ENCODE results near the gene CMSS1.

CMSS1 gene

GRCh38 chr3:99856437-99857220, 39.0 kb downstream of the CMSS1 start:
- no peak for DNase-seq

GRCh38 chr3:99857278-99857677, 39.6 kb downstream of the CMSS1 start:
- no peak for DNase-seq

- no peak for DNase-seq
Observed at GRCh38 chr3:99858469-99858868, 40.8 kb downstream of the CMSS1 start.

- no peak for DNase-seq
Observed at GRCh38 chr3:99859825-99860224, 42.2 kb downstream of the CMSS1 start.

GRCh38 chr3:99861216-99861615, 43.6 kb downstream of the CMSS1 start:
- no peak for DNase-seq

- DNase-seq = no peak
Observed at GRCh38 chr3:99862208-99862607, 44.5 kb downstream of the CMSS1 start.

GRCh38 chr3:99863002-99863401, 45.3 kb downstream of the CMSS1 start:
- DNase-seq = no peak

- DNase-seq = no peak
Observed at GRCh38 chr3:99863588-99863987, 45.9 kb downstream of the CMSS1 start.

- no peak for DNase-seq
Observed at GRCh38 chr3:99864289-99864688, 46.6 kb downstream of the CMSS1 start.

GRCh38 chr3:99865321-99865720, 47.7 kb downstream of the CMSS1 start:
- no peak for DNase-seq

GRCh38 chr3:99866261-99866761, 48.6 kb downstream of the CMSS1 start:
- no peak for DNase-seq

GRCh38 chr3:99867594-99868310, 50.1 kb downstream of the CMSS1 start:
- DNase-seq = no peak

- no peak for DNase-seq
Observed at GRCh38 chr3:99868311-99868646, 50.6 kb downstream of the CMSS1 start.

- no peak for DNase-seq
Observed at GRCh38 chr3:99869621-99870020, 52.0 kb downstream of the CMSS1 start.

GRCh38 chr3:99870712-99871111, 53.0 kb downstream of the CMSS1 start:
- no peak for DNase-seq

GRCh38 chr3:99871231-99872045, 53.8 kb downstream of the CMSS1 start:
- no peak for DNase-seq

GRCh38 chr3:99872923-99873254, 55.2 kb downstream of the CMSS1 start:
- no peak for DNase-seq

- DNase-seq = no peak
Observed at GRCh38 chr3:99873269-99874102, 55.8 kb downstream of the CMSS1 start.

- DNase-seq = no peak
Observed at GRCh38 chr3:99874237-99875002, 56.8 kb downstream of the CMSS1 start.

GRCh38 chr3:99875581-99875928, 57.9 kb downstream of the CMSS1 start:
- DNase-seq = no peak

- DNase-seq = no peak
Observed at GRCh38 chr3:99875929-99876841, 58.5 kb downstream of the CMSS1 start.
